Measurements from ENCODE around the gene MUC15. TPM values are rescaled to one million over a fixed set of nuclear protein-coding genes. Genes with fewer than 3 reads are reported as not detected.
"Not testable (repeated sequence)": the region's sequence is repeated elsewhere in the genome, so short reads cannot be mapped to it uniquely, and the experiment has no call there.

Gene MUC15
- total RNA-seq, 1 donor from 2014 or later: not detected

GRCh38 chr11:26597899-26598298 is 25.8 kb upstream of the MUC15 start:
- no peak for TF ChIP-seq CTCF (IDR thresholded peaks at IDR 0.05; ENCODE audit: partially characterized antibody, unreplicated experiment)
- Mint-ChIP-seq H3K27me3 (ENCODE audit: unreplicated experiment) (no peaks in the 10 kb centered on the region), H3K36me3 (ENCODE audit: unreplicated experiment) (peaks cover 3% of the 10 kb centered on the region), H3K4me1 (ENCODE audit: low read depth, unreplicated experiment) (peaks cover 15% of the 10 kb centered on the region), H3K27ac (ENCODE audit: unreplicated experiment) (no peak overlapping the region), H3K4me3 (ENCODE audit: unreplicated experiment) (no peak overlapping the region), H3K9me3 (ENCODE audit: unreplicated experiment) (no peaks in the 10 kb centered on the region)
- DNase-seq: no peak

GRCh38 chr11:26597049-26597689 is 25.1 kb upstream of the MUC15 start:
- DNase-seq; H3K36me3 Mint-ChIP-seq (ENCODE audit: unreplicated experiment); H3K4me3 Mint-ChIP-seq (ENCODE audit: unreplicated experiment); H3K27me3 Mint-ChIP-seq (ENCODE audit: unreplicated experiment); H3K27ac Mint-ChIP-seq (ENCODE audit: unreplicated experiment); H3K9me3 Mint-ChIP-seq (ENCODE audit: unreplicated experiment): not testable (repeated sequence)
- peaks cover 15% of the 10 kb centered on the region for H3K4me1 Mint-ChIP-seq (ENCODE audit: low read depth, unreplicated experiment)

GRCh38 chr11:26595207-26595865 is 23.3 kb upstream of the MUC15 start:
- Mint-ChIP-seq H3K27ac (ENCODE audit: unreplicated experiment) (peak overlapping the region; percentile 2), H3K4me1 (ENCODE audit: low read depth, unreplicated experiment) (peaks cover 13% of the 10 kb centered on the region), H3K36me3 (ENCODE audit: unreplicated experiment) (peaks cover 14% of the 10 kb centered on the region)
- H3K9me3 Mint-ChIP-seq (ENCODE audit: unreplicated experiment); H3K4me3 Mint-ChIP-seq (ENCODE audit: unreplicated experiment); DNase-seq; H3K27me3 Mint-ChIP-seq (ENCODE audit: unreplicated experiment): not testable (repeated sequence)

- TF ChIP-seq CTCF (IDR thresholded peaks at IDR 0.05; ENCODE audit: partially characterized antibody, unreplicated experiment): no peak
- H3K9me3 Mint-ChIP-seq (ENCODE audit: unreplicated experiment): no peaks in the 10 kb centered on the region
- DNase-seq: no peak
- no peak overlapping the region for H3K4me3 Mint-ChIP-seq (ENCODE audit: unreplicated experiment)
- peaks cover 3% of the 10 kb centered on the region for H3K27me3 Mint-ChIP-seq (ENCODE audit: unreplicated experiment)
- peaks cover 14% of the 10 kb centered on the region for H3K36me3 Mint-ChIP-seq (ENCODE audit: unreplicated experiment)
- peak overlapping the region; percentile 2 for H3K27ac Mint-ChIP-seq (ENCODE audit: unreplicated experiment)
- peaks cover 11% of the 10 kb centered on the region for H3K4me1 Mint-ChIP-seq (ENCODE audit: low read depth, unreplicated experiment)
These were observed 21.6 kb upstream of the MUC15 start for GRCh38 chr11:26593691-26594090.

DNA sequence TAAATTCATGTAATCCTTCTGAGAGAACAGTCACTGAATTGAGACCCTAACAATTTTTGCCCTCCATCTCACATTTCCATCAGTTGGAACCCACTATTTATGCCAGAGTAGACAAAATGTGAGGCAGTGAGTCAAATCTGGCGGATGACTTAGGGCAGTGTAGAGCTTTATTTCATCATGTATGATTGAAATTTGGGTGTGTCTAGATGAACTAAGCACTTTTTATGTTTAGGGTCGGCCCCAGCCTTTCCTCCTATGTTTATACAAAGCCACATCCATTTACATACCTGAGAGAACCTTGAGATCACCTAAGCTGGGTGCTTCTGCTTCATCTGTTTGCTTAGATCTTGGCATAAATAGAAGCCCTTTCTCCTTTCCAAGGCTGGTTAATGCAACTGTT is 15.0 kb upstream of the MUC15 start:
- Mint-ChIP-seq H3K27ac (ENCODE audit: unreplicated experiment) (no peak overlapping the region), H3K4me1 (ENCODE audit: low read depth, unreplicated experiment) (no peaks in the 10 kb centered on the region), H3K4me3 (ENCODE audit: unreplicated experiment) (no peak overlapping the region), H3K27me3 (ENCODE audit: unreplicated experiment) (peaks cover 5% of the 10 kb centered on the region), H3K36me3 (ENCODE audit: unreplicated experiment) (peaks cover 11% of the 10 kb centered on the region), H3K9me3 (ENCODE audit: unreplicated experiment) (no peaks in the 10 kb centered on the region)
- DNase-seq: no peak
- TF ChIP-seq CTCF (IDR thresholded peaks at IDR 0.05; ENCODE audit: partially characterized antibody, unreplicated experiment): no peak

- Mint-ChIP-seq H3K36me3 (ENCODE audit: unreplicated experiment) (no peaks in the 10 kb centered on the region), H3K27ac (ENCODE audit: unreplicated experiment) (no peak overlapping the region), H3K4me1 (ENCODE audit: low read depth, unreplicated experiment) (no peaks in the 10 kb centered on the region), H3K27me3 (ENCODE audit: unreplicated experiment) (peaks cover 2% of the 10 kb centered on the region), H3K9me3 (ENCODE audit: unreplicated experiment) (no peaks in the 10 kb centered on the region), H3K4me3 (ENCODE audit: unreplicated experiment) (no peak overlapping the region)
- DNase-seq: no peak
- no peak for TF ChIP-seq CTCF (IDR thresholded peaks at IDR 0.05; ENCODE audit: partially characterized antibody, unreplicated experiment)
These were observed 12.8 kb upstream of the MUC15 start for GRCh38 chr11:26584818-26585217.
